ENCODE measurements around the gene ALS2. TPM values are rescaled to one million over a fixed set of nuclear protein-coding genes. Genes with fewer than 3 reads are reported as not detected.
"Not testable (repeated sequence)": the region's sequence is repeated elsewhere in the genome, so short reads cannot be mapped to it uniquely, and the experiment has no call there.

The ALS2 gene
- total RNA-seq, 1 experiment from 2014 or later = 28.4 TPM

- Histone ChIP-seq H3K27me3 (ENCODE audit: insufficient read depth, low read length) (no peaks in the 10 kb centered on the region), H4K8ac (replicated peaks; ENCODE audit: insufficient read length, low read depth, low read length) (no peak overlapping the region)
- no CpG with 5 or more reads among the region's 2 CpGs for WGBS (ENCODE audit: extremely low coverage, insufficient read length, low lambda C conversion rate)
These were observed 107.2 kb downstream of the ALS2 start for GRCh38 chr2:201673546-201673945.

DNA sequence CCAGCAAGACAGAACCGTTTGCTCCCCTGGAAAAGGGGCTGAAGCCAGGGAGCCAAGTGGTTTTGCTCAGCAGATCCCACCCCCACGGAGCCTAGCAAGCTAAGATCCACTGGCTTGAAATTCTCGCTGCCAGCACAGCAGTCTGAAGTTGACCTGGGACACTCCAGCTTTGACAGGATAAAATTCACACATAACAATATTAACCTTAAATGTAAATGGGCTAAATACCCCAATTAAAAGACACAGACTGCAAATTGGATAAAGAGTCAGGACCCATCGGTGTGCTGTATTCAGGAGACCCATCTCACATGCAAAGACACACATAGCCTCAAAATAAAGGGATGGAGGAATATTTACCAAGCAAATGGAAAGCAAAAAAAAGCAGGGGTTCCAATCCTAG lies 109.5 kb downstream of the ALS2 start:
- Mint-ChIP-seq H3K4me1 (peaks cover 12 to 15% of the 10 kb centered on the region in 2 experiments), H3K27me3 (ENCODE audit: low read depth) (peaks cover 11% of the 10 kb centered on the region)
- not testable (repeated sequence) for H4K20me1 ChIP-seq (ENCODE audit: control insufficient read depth, insufficient read depth, insufficient read length); H2BK12ac ChIP-seq (ENCODE audit: insufficient read length, low read depth, low read length); H3K9me3 Mint-ChIP-seq; H3K14ac ChIP-seq (ENCODE audit: insufficient read depth, low read length); H3K79me2 ChIP-seq (ENCODE audit: insufficient read depth, low read length); H2AFZ ChIP-seq (ENCODE audit: low read length); H3K23ac ChIP-seq (ENCODE audit: insufficient read length, low read depth, low read length); H3T11ph ChIP-seq (ENCODE audit: low read length); H2AK5ac ChIP-seq (ENCODE audit: insufficient read length, low read length); H4K8ac ChIP-seq (replicated peaks; ENCODE audit: insufficient read length, low read depth, low read length); H3K27ac Mint-ChIP-seq; H3K27me3 ChIP-seq (ENCODE audit: insufficient read depth, low read length); H3K27ac ChIP-seq (ENCODE audit: insufficient read length, low read depth, low read length); H3K4me2 ChIP-seq (ENCODE audit: insufficient read depth, insufficient read length, low read length); H3K9ac ChIP-seq (ENCODE audit: extremely low read depth, insufficient read length, low read length); H2BK20ac ChIP-seq (ENCODE audit: low read depth, low read length, poor library complexity, severe bottlenecking); H3K4ac ChIP-seq (ENCODE audit: low read depth, low read length); H4K91ac ChIP-seq (ENCODE audit: insufficient read length, low read depth, low read length); H3K36me3 Mint-ChIP-seq (ENCODE audit: insufficient read depth in 1 of 3, low read depth in 3 of 3); H2BK120ac ChIP-seq (ENCODE audit: low read depth, low read length, poor library complexity, severe bottlenecking); H3K4me3 Mint-ChIP-seq; H3K23me2 ChIP-seq (ENCODE audit: insufficient read length, low read depth, low read length, poor library complexity, severe bottlenecking); H4K5ac ChIP-seq (ENCODE audit: insufficient read length, low read depth, low read length); H2BK5ac ChIP-seq (ENCODE audit: insufficient read length, low read length); H3K4me1 ChIP-seq (ENCODE audit: insufficient read depth, low read length); H2BK15ac ChIP-seq (ENCODE audit: low read depth, low read length); H3K18ac ChIP-seq (ENCODE audit: insufficient read length, low read depth, low read length); H3K9me3 ChIP-seq (ENCODE audit: control insufficient read depth, low read depth, low read length); DNase-seq; H3K56ac ChIP-seq (ENCODE audit: insufficient read length, low read depth, low read length); H3K79me1 ChIP-seq (ENCODE audit: insufficient read depth, low read depth, low read length, poor library complexity, severe bottlenecking)
- no CpG with 5 or more reads among the region's 4 CpGs for WGBS (ENCODE audit: extremely low coverage, insufficient read length, low lambda C conversion rate)

More at GRCh38 chr2:201673546-201673945, 107.2 kb downstream of the ALS2 start:
- H3K4me1 Mint-ChIP-seq = peaks cover 12 to 15% of the 10 kb centered on the region in 2 experiments
- Histone ChIP-seq H2BK120ac (ENCODE audit: low read depth, low read length, poor library complexity, severe bottlenecking) (no peak overlapping the region), H3K4me1 (ENCODE audit: insufficient read depth, low read length) (peaks cover 4% of the 10 kb centered on the region; the same call in 1 of the 2 replicates), H3K14ac (ENCODE audit: insufficient read depth, low read length) (no peak overlapping the region), H3K4ac (ENCODE audit: low read depth, low read length) (no peak overlapping the region), H3K27ac (ENCODE audit: insufficient read length, low read depth, low read length) (no peak overlapping the region), H4K91ac (ENCODE audit: insufficient read length, low read depth, low read length) (no peak overlapping the region), H2BK12ac (ENCODE audit: insufficient read length, low read depth, low read length) (no peak overlapping the region), H3T11ph (ENCODE audit: low read length) (no peak overlapping the region), H3K9me3 (ENCODE audit: control insufficient read depth, low read depth, low read length) (no peaks in the 10 kb centered on the region), H3K9ac (ENCODE audit: extremely low read depth, insufficient read length, low read length) (no peak overlapping the region), H3K79me2 (ENCODE audit: insufficient read depth, low read length) (no peaks in the 10 kb centered on the region), H2BK5ac (ENCODE audit: insufficient read length, low read length) (no peak overlapping the region), H4K5ac (ENCODE audit: insufficient read length, low read depth, low read length) (no peak overlapping the region), H3K79me1 (ENCODE audit: insufficient read depth, low read depth, low read length, poor library complexity, severe bottlenecking) (no peaks in the 10 kb centered on the region), H3K56ac (ENCODE audit: insufficient read length, low read depth, low read length) (no peak overlapping the region), H2AK5ac (ENCODE audit: insufficient read length, low read length) (no peak overlapping the region), H2AFZ (ENCODE audit: low read length) (no peak overlapping the region), H2BK20ac (ENCODE audit: low read depth, low read length, poor library complexity, severe bottlenecking) (no peak overlapping the region), H3K18ac (ENCODE audit: insufficient read length, low read depth, low read length) (no peak overlapping the region), H3K23me2 (ENCODE audit: insufficient read length, low read depth, low read length, poor library complexity, severe bottlenecking) (no peaks in the 10 kb centered on the region), H3K4me2 (ENCODE audit: insufficient read depth, insufficient read length, low read length) (no peak overlapping the region), H4K20me1 (ENCODE audit: control insufficient read depth, insufficient read depth, insufficient read length) (no peaks in the 10 kb centered on the region), H2BK15ac (ENCODE audit: low read depth, low read length) (no peak overlapping the region), H3K23ac (ENCODE audit: insufficient read length, low read depth, low read length) (no peak overlapping the region)
- peaks cover 10% of the 10 kb centered on the region for H3K27me3 Mint-ChIP-seq (ENCODE audit: low read depth)
- TF ChIP-seq CTCF (conservative IDR thresholded peaks at IDR 0.05) = no peak
- no peaks in the 10 kb centered on the region; a peak in 1 of 5 replicates for H3K9me3 Mint-ChIP-seq
- no peak overlapping the region for H3K4me3 Mint-ChIP-seq
- no peak for DNase-seq
- no peaks in the 10 kb centered on the region for H3K36me3 Mint-ChIP-seq (ENCODE audit: insufficient read depth in 1 of 3, low read depth in 3 of 3)
- H3K27ac Mint-ChIP-seq = peak overlapping the region in 1 of 3 experiments; percentile 41; a peak in 1 of 7 replicates
